ENCODE data around the gene PPP1R7.
"Not testable (repeated sequence)": the region's sequence is repeated elsewhere in the genome, so short reads cannot be mapped to it uniquely, and the experiment has no call there.

PPP1R7 gene

DNA sequence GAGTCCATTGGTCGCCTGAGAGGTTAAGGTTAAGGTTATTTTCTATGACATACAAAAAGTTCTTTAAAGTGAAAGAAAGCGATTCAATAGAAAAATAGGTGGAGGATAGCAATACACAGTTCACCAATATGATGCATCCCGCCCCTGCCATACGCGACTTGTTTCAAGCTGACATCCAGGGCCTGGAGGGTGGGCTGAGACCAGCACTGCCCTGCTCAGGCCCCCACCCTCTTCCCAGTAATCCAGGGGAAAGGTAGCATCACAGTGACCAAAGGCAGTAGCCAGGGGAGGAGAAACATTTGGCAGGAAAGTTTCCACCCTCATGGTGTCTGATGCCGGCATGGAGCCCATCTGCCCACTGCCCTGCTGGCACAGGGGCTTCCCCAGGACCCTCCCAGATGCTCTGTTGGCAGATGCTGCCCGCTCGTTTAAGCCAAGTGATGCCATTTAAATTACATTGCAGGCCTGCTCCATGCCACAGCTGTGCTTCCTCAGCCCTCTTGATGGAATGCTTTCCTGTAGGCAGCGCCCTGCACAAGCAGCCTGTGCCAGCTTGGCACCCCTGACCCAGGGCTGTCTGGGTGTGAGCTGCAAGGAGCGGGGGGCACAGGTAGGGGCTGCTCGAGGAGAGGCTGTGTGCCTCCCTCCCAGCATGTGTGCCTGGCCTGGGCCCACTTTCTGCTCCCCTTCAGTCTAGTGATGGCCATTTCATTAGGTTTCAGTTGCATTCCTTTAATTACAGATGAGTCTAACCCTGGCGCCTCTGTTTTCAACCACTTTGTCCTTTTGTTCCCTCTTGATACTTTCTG lies 27.5 kb downstream of the PPP1R7 start:
- no peak for DNase-seq

DNA sequence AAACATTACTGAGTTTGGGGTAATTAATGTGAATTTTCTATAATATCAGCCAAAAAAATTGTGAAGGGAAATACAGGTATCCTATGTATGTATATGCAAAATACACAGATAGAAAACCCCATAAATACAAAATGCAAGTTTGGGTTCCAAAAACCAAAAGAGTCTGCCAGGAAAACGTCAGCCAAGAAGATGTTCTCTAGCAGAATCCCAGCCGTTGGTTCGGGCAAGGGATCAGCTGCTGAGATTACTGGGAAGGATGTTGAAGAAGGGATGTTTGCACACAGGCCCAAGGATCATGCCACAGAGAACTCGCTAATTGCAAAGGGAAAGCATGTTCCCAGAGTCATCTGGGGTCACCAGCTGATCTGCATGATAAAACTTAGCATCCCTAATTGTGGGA lies 28.7 kb downstream of the PPP1R7 start:
- DNase-seq = no peak

- no peak for DNase-seq
Measured at GRCh38 chr2:241179899-241180298, 29.6 kb downstream of the PPP1R7 start.

GRCh38 chr2:241180495-241180894 lies 30.2 kb downstream of the PPP1R7 start:
- DNase-seq = no peak

DNA sequence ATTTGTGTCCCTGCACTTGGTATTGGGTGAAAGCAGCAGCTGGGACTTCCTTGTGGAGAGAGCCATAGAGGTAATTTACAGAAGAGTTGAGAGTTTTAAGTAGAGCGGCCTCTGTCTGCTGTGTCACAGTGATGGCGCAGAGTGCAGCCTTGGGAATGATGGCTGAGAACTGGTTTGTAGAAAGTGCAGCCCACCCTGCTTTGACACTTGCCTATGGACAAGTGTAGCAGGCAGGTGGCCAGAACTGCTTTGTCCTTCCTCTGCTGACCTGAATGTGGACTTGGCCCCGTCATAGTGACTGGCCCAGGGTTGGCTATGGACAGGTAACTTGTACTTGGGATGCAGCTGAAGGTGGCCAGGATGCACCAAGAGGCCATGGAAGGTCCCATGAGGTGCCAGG lies 31.9 kb downstream of the PPP1R7 start:
- no peak for DNase-seq

DNA sequence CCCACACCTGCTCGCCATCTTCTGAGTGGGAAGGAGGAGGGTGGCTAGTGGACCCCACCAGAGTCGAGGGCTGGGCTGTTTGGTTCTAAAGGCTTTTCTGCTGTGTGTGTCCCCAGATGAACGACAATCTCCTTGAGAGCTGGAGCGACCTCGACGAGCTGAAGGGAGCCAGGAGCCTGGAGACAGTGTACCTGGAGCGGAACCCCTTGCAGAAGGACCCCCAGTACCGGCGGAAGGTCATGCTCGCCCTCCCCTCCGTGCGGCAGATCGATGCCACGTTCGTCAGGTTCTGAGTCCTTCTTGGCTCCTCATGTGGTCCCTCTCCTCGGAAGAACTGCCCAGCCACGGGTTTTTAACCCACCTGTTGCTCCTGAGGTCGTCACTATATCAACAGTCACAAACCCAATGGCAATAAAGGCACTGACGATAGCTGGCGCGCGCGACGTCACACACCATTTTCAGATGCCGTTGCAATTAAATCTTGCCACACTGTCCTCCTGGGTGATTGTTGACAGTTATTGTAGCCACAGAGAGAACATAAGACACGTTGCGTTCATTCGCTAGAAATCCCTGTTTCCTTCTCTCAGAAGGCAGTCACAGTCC lies 32.4 kb downstream of the PPP1R7 start:
- no peak for DNase-seq

DNA sequence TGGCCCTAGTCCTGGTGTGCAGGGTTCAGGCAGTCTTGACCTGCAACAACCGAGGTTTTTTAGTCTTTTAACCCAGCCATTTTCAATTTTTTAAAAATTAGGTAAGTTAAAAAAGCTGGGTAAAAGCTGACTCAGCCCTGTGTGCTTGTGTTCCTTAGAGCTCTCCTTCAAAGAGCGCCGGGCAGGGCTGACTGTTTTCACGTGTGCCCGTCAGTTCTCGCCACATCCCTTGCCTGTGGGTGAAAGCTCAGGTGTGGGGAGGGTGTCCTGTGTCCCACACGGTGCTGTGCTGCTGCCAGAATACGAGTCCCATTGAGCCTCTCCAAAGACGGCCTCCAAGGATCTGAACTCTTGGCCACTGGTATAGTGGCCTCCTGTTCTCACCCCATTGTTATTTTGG lies 33.0 kb downstream of the PPP1R7 start:
- DNase-seq = no peak

GRCh38 chr2:241184901-241185300 lies 34.6 kb downstream of the PPP1R7 start:
- no peak for DNase-seq

GRCh38 chr2:241185961-241186360 lies 35.7 kb downstream of the PPP1R7 start:
- no peak for DNase-seq

GRCh38 chr2:241187101-241187917 lies 37.0 kb downstream of the PPP1R7 start:
- DNase-seq = no peak

GRCh38 chr2:241187918-241188234 lies 37.6 kb downstream of the PPP1R7 start:
- DNase-seq = no peak

DNA sequence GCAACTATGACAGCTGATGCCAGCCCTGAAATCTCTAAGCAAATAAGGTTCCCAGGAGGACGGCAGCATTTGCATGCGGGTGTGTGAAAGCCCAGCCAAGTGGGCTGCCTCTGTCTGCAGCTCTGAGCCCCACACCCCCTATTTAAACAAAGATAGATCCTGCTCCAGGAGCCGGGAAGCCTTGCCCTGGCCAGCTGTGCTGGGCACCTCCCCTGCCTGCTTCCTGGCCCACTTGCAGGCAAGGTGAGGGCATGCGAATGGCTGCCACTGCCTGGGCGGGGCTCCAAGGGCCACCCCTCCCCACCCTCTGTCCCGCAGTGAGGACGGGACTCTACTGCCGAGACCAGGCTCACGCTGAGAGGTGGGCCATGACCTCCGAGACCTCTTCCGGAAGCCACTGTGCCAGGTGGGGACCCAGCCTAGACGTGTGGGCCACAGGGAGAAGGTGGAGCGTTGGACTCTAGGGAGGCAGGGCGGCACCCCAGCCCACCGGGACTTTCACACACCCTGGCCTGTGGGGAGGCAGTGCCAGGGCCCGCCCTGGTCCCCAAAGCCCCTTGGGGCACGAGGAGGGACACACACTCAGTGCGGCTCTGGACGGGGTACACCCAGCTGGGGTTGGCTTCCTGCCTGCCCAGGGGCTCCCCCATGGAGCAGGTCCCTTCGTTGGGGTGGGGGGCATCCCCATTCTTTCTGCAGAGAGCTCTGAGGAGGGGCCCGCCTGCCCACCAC lies 38.3 kb downstream of the PPP1R7 start, which contains the start of gene ANO7:
ANO7 (plus strand) TSS at position 317 of the 732 bp plus-strand sequence. CDS start 1,387 bp downstream, outside the sequence.
- DNase-seq = no peak

DNA sequence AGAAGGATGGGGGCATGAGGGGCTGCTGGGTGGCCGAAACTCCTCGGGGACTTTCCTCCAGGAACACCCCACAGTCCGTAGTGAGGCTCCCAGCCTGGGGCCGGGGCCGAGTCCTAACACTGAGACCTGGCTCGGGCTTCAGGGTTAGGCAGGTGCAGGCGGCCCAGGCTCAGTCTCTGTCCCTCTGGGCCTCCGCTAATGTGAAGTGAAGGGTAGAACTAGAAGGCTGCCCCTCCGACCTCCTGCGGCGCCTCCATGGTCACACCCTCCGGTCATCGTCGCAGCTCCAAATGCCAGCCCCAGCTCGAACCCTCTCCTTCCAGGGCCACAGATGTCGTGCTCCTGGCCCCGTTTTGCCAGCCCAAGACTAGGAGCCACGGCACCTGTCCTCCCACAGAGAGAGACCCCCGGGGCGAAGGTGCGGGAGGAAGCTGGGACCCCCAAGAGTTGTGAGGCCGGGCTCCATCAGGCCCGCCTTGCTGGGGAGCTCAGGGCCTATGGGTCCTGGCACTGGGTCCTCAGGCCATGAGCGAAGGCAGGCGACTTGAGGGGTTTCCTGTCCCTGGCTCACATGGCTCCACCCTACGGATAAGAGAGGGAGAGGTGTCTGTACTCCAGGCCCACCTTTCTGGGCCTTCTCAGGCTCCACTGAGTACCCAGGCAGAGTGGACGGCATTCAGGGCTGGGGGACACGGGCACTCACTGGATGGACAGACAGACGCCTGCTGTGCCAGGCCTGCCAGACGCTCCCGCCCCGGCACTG lies 39.0 kb downstream of the PPP1R7 start:
- DNase-seq = no peak

GRCh38 chr2:241189856-241190201 lies 39.6 kb downstream of the PPP1R7 start:
- DNase-seq = no peak

- no peak for DNase-seq
Measured at GRCh38 chr2:241190291-241190981, 40.2 kb downstream of the PPP1R7 start.

- no peak for DNase-seq
Measured at GRCh38 chr2:241191081-241191480, 40.8 kb downstream of the PPP1R7 start.

DNA sequence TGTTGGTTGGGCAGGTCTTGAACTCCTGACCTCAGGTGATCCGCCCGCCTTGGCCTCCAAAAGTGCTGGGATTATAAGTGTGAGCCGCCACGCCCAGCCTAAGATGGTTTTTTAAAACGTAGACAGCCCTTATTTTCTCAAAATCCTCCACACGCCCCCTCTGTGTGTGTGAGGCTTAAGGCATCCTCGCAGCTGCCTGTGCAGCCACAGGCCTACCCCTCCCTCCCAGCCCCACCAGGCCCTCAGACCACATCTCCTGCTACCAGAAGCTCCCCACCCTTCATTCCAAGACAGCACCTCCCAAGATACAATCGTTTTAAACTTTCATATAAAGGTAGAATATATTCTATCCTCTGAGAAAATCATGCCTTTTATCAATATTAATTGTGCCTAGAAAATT lies 43.0 kb downstream of the PPP1R7 start:
- DNase-seq = no peak

DNA sequence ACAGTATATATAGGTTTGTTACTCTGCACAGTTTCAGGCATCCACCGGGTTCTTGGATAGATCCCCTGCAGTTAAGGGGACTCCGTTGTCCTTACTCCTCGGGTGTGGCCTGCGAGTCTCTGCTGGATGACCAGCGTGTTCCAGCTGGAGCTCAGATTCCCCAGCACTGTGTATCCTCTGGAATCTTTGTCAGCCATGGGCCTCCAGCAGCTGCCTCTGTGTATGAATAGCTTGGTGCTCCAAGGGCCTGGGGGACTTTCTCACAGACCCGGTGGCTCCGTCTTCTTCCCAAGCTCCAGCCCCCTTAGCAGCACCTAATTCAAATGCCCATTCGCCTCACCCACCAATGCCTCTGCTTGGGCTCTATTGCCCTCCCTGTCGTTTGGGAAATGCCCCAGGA lies 44.5 kb downstream of the PPP1R7 start:
- DNase-seq = no peak

GRCh38 chr2:241195506-241196130 lies 45.4 kb downstream of the PPP1R7 start:
- no peak for DNase-seq

GRCh38 chr2:241197246-241197645 lies 47.0 kb downstream of the PPP1R7 start:
- not testable (repeated sequence) for DNase-seq

- DNase-seq = no peak
Measured at GRCh38 chr2:241197947-241198346, 47.7 kb downstream of the PPP1R7 start.

Data from activated CD4-positive, alpha-beta T cell treated with anti-CD3 and anti-CD28 coated beads, Interleukin-2, amount 50 U/mL, for 1 hour (primary cell).